GM21528 (cell line): ENCODE results near the gene C2orf81.

Source experiments
- ATAC-seq: cut with Tn5 transposase; IDR thresholded peaks from one replicate; pipeline ENCODE4 v1.9.1; 2021; ENCODE audit warnings: mild to moderate bottlenecking, moderate library complexity; ENCODE audit not compliant: unreplicated experiment, low FRiP score

The C2orf81 gene

DNA sequence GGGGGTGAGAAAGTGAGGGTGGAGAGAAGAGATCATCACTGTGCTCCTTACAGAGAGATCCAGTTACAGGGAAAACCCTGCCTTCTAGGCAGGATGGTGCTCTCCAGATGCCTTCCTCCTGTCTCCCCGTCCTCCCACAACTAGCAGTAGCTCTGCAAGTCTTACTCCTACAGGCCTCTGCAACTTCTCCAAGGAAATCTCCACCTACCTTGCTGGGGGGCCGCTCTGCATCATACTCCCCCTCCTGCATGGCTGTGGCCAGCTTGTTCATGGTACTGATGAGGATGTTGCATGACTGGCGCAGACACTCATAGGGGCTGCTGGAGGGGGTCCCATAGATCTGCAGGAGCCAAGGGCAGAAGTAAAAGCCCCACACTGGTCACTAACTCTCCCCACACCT is 55.4 kb downstream of the C2orf81 start:
- no peak for ATAC-seq

DNA sequence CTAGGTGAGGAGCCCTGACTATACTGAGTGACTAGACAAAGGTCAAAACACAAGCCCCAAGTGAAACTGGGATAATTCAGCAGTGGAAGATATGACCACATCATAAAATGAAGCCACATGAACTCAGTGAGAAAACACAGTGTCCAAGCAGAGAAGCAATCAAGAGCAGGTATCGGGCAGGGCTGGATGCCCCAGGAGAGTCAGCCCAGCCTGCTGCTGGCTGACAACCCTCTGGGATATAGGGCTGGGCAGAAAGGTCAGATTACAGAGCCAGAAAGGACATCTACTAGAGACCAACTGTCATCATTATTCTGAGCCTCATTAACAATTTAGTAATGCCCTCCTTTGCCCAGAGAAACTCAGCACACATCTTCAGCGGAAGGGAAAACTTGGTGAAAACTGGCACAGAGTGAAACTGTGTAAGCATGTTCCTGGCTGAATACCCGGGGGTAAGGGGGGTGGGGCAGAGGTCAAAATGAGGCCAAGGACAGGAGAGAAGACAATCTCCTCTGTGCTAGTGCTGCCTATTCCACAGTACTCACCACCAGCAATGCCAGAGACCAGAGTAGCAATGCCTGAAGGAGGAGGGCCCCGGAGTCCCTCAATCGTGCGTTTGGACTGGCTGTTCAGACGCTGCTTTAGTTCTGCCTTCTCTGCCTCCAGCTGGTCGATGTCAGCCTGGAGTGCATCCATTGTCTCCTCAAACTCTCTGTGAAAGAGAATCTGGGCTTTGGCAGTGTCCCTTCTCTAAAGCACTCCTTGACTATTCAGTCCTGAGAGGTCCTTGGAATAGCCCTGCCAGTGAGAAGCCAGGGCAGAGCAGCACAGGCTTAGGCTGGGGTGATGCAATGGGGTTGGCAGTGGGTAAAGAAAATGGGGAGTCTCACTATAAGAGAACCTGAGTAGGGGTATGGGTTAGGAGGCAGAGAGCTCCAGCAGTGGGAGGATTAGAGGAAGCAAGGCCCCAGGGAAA is 56.6 kb downstream of the C2orf81 start:
- no peak for ATAC-seq
